GM21381 (cell line): ENCODE data around the gene EDN1.

ENCODE experiments used
- ATAC-seq: cut with Tn5 transposase; IDR thresholded peaks from one replicate; pipeline ENCODE4 v1.9.1; 2021; ENCODE audit warnings: mild to moderate bottlenecking, moderate library complexity; ENCODE audit not compliant: unreplicated experiment

The EDN1 gene

GRCh38 chr6:12269110-12269509, 21.1 kb upstream of the EDN1 start:
- ATAC-seq, result no peak

- no peak for ATAC-seq
These were observed 19.5 kb upstream of the EDN1 start for GRCh38 chr6:12270551-12271230.

GRCh38 chr6:12271594-12271993, 18.6 kb upstream of the EDN1 start:
- no peak for ATAC-seq

GRCh38 chr6:12271997-12272396, 18.2 kb upstream of the EDN1 start:
- ATAC-seq, result no peak

- ATAC-seq, result no peak
These were observed 15.1 kb upstream of the EDN1 start for GRCh38 chr6:12275107-12275506.

- ATAC-seq, result no peak
These were observed 13.2 kb upstream of the EDN1 start for GRCh38 chr6:12276930-12277315.

- ATAC-seq, result no peak
These were observed 12.8 kb upstream of the EDN1 start for GRCh38 chr6:12277386-12277785.

- no peak for ATAC-seq
These were observed 11.2 kb upstream of the EDN1 start for GRCh38 chr6:12278915-12279314.

- no peak for ATAC-seq
These were observed 10.7 kb upstream of the EDN1 start for GRCh38 chr6:12279322-12280091.

GRCh38 chr6:12280458-12280857, 9.7 kb upstream of the EDN1 start:
- ATAC-seq, result no peak

- ATAC-seq, result no peak
These were observed 9.3 kb upstream of the EDN1 start for GRCh38 chr6:12280902-12281301.

- no peak for ATAC-seq
These were observed 6.3 kb upstream of the EDN1 start for GRCh38 chr6:12283904-12284303.

GRCh38 chr6:12286373-12287110, 3.6 kb upstream of the EDN1 start:
- ATAC-seq, result no peak

GRCh38 chr6:12288211-12288618, 1.9 kb upstream of the EDN1 start:
- no peak for ATAC-seq

GRCh38 chr6:12288914-12289313, 1.2 kb upstream of the EDN1 start:
- no peak for ATAC-seq

GRCh38 chr6:12289365-12289919, 719 bp upstream of the EDN1 start:
- no peak for ATAC-seq

GRCh38 chr6:12291071-12291838, 1.1 kb downstream of the EDN1 start:
- ATAC-seq, result no peak

- no peak for ATAC-seq
These were observed 1.9 kb downstream of the EDN1 start for GRCh38 chr6:12291839-12292604.

GRCh38 chr6:12293235-12293930, 3.2 kb downstream of the EDN1 start:
- no peak for ATAC-seq
